ENCODE measurements around the gene NFYC.

Gene NFYC

DNA sequence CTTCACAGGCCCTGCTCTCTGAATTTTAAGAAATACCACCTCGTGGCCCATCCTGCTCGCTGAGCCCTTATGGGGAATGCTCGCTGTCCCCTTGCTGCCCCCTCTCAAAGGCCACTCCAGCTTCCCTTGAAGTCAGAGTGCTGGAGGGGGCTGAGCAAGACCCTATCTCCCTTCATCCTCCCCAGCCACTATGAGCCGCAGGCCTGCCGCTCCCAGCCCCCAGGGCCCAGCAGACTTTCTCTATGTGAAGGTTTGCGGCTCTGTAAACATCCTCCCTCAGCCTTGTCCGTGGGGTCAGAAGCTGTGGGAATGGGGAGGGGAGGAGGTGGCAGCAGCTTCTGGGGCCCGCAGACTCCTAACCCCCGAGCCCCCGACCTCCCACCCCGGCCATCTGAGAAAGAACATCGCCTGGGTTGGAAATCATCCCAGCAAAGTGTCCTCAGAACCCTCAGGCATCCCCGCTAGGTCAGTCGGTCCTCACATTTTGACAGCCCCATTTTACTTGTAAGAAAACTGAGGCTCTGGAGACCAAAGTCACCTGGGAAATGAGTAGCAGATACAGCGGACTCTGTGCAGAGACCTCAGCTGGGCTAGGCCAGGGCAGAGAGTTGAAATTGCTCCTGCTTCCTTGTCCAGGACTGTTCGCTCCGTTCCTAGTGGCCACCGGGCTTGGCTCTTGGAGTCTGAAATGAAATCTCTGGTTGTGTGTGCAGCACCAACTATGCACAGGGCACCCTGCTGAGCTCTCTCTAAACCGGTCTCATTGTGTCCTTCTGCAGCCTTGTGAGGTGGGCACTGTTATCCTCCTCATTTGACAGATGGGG, 96.4 kb downstream of the NFYC start:
- Mint-ChIP-seq H3K27me3 (ENCODE audit: low read depth, poor library complexity) (peaks cover 26% of the 10 kb centered on the region), H3K9me3 (no peaks in the 10 kb centered on the region), H3K36me3 (ENCODE audit: low read depth) (no peaks in the 10 kb centered on the region), H3K4me3 (peak overlapping the region; percentile 52), H3K4me1 (peaks cover 90% of the 10 kb centered on the region), H3K27ac (peak overlapping the region; percentile 76)
- no peak for DNase-seq
- TF ChIP-seq CTCF (IDR thresholded peaks at IDR 0.05) = no peak

DNA sequence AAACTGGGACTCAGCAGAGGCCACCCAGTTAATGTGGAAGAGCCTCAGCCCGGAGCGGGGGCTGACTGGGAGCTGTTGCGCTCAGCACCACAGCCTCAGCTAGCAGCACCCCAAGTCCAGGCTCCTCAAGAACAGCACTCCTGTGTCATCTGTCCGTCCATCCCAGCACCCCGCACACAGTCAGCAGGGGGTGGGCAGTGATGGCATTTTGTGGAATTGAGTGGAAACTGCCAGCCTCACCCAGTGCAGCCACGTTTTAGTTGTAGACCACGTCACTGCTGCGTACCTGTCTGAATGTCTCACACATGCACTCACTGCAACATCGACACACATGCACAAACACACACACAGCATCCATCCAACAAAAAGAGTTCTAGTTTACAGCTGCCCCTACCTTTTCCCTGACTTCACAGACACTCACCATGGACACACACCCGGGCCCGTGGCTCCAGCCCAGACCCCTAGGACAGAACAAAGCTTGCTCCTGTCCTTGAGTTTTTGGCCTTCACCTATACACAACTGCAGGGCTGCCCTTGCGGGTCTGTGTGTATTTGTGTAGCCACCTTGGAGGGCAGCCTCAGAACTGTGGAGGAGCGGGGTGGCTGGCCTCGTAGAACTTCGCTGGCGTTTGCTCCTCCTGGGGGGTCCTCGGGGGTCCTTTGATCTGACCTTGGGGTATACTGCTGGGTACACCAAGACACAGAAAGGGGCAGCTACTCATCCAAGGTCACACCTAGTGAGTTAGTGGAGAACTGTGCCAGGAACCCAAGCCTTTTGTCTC, 97.2 kb downstream of the NFYC start:
- no peaks in the 10 kb centered on the region for H3K9me3 Mint-ChIP-seq
- DNase-seq = no peak
- H3K27me3 Mint-ChIP-seq (ENCODE audit: low read depth, poor library complexity) = peaks cover 21% of the 10 kb centered on the region
- TF ChIP-seq CTCF (IDR thresholded peaks at IDR 0.05) = no peak
- no peak overlapping the region for H3K4me3 Mint-ChIP-seq
- H3K27ac Mint-ChIP-seq = no peak overlapping the region
- no peaks in the 10 kb centered on the region for H3K36me3 Mint-ChIP-seq (ENCODE audit: low read depth)
- peaks cover 92% of the 10 kb centered on the region for H3K4me1 Mint-ChIP-seq

GRCh38 chr1:40789342-40789598, 97.8 kb downstream of the NFYC start:
- Mint-ChIP-seq H3K4me1 (peaks cover 96% of the 10 kb centered on the region), H3K9me3 (no peaks in the 10 kb centered on the region), H3K27ac (peak overlapping the region; percentile 81), H3K36me3 (ENCODE audit: low read depth) (no peaks in the 10 kb centered on the region), H3K4me3 (peak overlapping the region; percentile 4), H3K27me3 (ENCODE audit: low read depth, poor library complexity) (peaks cover 20% of the 10 kb centered on the region)
- no peak for TF ChIP-seq CTCF (IDR thresholded peaks at IDR 0.05)
- DNase-seq = no peak

DNA sequence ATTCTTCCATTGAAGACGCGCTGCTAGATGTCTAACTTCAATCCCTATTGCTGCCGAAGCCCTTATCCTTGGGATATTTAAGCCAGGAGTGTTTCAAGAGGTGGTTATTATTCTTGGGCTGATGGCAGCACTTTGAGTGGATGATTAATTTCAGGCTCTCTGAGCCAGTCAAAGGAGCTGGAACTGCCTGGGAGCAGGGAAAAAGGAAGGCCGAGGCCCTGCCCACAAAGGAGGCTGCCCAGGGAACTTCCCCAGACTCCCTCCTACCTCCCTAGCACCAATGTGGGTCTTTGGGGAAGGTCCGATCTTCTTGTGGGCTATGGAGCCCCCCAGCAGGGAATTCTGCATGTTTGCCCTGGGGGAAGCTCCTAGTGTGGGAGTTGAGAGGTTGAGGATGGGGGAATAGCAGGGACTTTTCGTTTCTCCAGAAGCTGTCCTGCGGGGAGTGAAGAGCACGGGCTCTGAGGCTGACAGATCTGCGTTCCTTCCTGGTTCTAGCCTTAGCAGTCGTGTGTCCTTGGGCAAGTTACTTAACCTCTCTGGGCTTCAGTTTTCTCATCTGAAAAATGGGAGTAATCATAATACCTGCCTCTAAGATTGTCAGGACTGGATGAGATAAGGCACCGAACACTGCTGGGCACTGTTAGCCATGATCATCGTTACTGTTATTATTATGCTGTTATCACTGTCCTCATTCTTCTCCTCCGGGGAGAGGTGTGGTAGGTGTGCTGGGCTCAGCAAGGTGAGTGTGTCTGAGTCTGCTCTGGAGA, 98.3 kb downstream of the NFYC start:
- H3K27me3 Mint-ChIP-seq (ENCODE audit: low read depth, poor library complexity) = peaks cover 19% of the 10 kb centered on the region
- peak overlapping the region; percentile 4 for H3K4me3 Mint-ChIP-seq
- H3K9me3 Mint-ChIP-seq = no peaks in the 10 kb centered on the region
- TF ChIP-seq CTCF (IDR thresholded peaks at IDR 0.05) = no peak
- H3K27ac Mint-ChIP-seq = peak overlapping the region; percentile 81
- H3K36me3 Mint-ChIP-seq (ENCODE audit: low read depth) = no peaks in the 10 kb centered on the region
- peaks cover 94% of the 10 kb centered on the region for H3K4me1 Mint-ChIP-seq
- no peak for DNase-seq

DNA sequence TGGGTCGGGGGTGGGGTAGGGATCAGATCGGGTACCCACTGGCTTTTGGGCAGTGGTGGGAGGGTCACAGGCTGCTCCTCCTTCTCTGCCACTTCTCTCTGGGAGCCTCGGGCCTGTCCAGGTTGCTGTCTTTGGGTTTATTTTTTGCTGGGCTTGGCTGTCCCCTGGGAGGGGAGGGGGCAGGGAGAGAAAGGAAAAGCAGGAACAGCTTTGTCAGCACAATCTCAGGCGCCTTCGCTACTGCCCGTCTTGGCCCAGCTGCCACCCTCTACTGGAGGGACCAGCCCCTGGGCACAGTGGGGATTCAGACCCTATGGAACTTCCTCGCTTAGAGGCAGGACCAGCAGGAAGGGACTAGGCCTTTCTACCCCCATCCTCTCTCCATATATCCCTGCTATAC, 100.5 kb downstream of the NFYC start:
- Mint-ChIP-seq H3K9me3 (no peaks in the 10 kb centered on the region), H3K27me3 (ENCODE audit: low read depth, poor library complexity) (peaks cover 12% of the 10 kb centered on the region), H3K27ac (no peak overlapping the region), H3K36me3 (ENCODE audit: low read depth) (no peaks in the 10 kb centered on the region), H3K4me1 (peaks cover 89% of the 10 kb centered on the region), H3K4me3 (no peak overlapping the region)
- no peak for DNase-seq
- TF ChIP-seq CTCF (IDR thresholded peaks at IDR 0.05) = no peak

Measured in nephron progenitor cell (in vitro differentiated cells).